Smooth muscle cell of the umbilical artery (primary cell): Measurements from ENCODE around the gene EXOC1L. TPM values are rescaled to one million over a fixed set of nuclear protein-coding genes. Genes with fewer than 3 reads are reported as not detected.

Source experiments
- total RNA-seq: library from RNA; depleted of rRNA; stranded (reverse); fragments of >200 nt; gene quantifications from 2 replicates; pipeline ENCODE4 v1.2.3, GENCODE V29; 2014

EXOC1L gene, protein sequence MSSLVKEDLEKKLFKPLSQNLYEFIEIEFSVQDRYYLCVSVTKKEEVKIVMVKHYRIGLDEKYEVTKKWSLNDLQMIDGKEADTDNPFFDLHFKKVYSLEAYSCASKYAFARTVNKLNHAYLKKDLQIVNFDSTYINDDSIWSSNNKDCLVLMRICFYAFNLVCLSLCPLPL
- total RNA-seq: not detected in 2 replicates

DNA sequence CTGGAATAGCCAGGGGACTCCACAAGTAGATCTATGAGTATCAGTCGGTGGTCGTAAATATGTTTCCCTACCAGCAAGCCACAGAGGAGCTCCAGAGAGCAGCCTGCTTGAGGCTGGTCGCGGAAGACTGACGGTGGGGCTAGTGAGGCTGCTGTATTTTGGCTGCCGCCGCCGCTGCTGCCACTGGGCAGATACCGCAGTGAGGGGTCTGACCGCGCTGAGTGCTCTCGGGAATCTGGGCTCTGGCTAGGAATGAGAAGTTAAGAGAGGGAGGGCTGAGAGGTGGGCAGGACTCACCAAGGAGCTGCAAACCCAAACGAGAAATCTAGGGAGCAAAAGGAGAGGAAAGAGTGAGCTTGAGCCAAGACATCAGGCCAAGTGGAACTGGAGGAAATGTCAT is at the start of gene EXOC1L:
Gene EXOC1L (plus strand): TSS at position 157 of the 400 bp plus-strand sequence. CDS start 237 bp downstream, at position 394.

DNA sequence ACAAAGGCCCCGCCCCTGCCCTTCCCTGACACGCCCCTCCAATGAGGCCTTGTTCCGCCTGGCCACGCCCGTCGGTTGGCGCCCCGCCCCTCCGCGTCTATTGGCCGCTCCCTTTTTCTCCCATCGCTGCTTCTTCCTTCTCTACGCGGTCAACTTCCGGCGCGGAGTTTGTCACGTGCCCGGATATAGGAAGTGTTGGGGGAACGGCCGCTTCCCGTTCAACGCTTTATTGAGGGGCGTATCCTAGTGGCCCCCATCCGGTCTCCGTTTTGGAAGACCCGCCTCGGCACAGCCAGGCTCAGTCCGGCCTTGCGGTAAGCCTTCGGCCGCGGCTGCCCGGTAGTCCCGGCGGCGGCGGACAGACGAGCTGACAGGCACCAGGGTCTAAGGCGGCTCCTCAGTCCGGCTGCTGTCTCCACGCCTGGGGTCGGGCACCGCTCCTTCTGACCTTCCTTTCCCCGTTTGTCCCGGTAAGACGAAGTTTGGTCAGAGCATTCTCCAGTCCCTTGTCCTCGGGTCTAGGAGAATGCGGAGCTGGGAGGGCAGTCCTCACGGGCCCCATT is 34.0 kb downstream of the EXOC1L start, which contains the start of gene EXOC1:
Gene EXOC1 (plus strand): TSS at position 165 of the 563 bp plus-strand sequence. CDS start 4,676 bp downstream, outside the sequence.

Other genes with a start within 250 kb of the EXOC1L start
- not detected in 2 replicates for gene PDCL2, start 227.5 kb upstream of the EXOC1L start, total RNA-seq
- gene NMU, start 183.5 kb upstream of the EXOC1L start, total RNA-seq: not detected in 2 replicates
- 46.0 and 69.5 TPM in 2 replicates for gene EXOC1, start 33.9 kb downstream of the EXOC1L start, total RNA-seq
- 8.3 and 11.2 TPM in 2 replicates for gene CEP135, start 129.2 kb downstream of the EXOC1L start, total RNA-seq